DMS153 treated with DMSO at 0.1 percent for 48 hours (cell line): Measurements from ENCODE around the gene GSC2.

ENCODE experiments used
- DNase-seq: peaks from one replicate; lab custom pipeline; 2025; ENCODE audit not compliant: unreplicated experiment; lab: John Stamatoyannopoulos, UW

The GSC2 gene, protein sequence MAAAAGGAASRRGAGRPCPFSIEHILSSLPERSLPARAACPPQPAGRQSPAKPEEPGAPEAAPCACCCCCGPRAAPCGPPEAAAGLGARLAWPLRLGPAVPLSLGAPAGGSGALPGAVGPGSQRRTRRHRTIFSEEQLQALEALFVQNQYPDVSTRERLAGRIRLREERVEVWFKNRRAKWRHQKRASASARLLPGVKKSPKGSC

DNA sequence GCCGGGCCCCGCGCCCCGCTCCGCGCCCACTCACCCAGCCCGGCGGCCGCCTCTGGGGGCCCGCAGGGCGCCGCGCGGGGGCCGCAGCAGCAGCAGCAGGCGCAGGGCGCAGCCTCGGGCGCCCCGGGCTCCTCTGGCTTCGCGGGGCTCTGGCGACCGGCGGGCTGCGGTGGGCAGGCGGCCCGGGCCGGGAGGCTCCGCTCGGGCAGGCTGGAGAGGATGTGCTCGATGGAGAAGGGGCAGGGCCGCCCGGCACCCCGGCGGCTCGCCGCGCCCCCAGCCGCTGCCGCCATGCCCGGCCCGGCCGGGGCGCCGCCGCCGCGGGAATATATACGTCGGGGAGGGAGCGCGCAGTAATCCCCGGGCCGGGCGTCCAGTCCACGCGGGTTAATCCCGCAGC is at the start of gene GSC2:
Gene GSC2 (minus strand): TSS at position 302 of the 400 bp plus-strand sequence. CDS start 9 bp downstream, at position 293.
- DNase-seq, result no peak

DNA sequence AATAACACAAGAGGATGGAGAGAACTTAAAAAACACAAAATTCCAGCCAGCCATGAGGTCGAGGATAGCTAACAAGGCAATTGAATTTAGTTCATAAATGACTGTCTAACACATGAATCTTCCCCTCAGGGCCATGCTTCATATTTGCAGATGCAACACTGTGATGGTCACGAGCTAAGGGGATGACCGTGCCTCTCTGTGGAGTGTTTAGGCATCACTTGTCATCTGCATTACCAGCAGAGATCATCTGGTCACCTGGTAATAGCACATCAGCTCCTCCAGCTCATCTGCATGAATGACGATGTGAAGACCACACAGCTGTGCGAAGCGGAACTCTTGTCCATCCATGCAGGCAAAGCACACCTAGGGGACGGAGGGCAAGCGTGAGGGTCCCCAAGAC is 49.4 kb upstream of the GSC2 start:
- DNase-seq, result no peak

DNA sequence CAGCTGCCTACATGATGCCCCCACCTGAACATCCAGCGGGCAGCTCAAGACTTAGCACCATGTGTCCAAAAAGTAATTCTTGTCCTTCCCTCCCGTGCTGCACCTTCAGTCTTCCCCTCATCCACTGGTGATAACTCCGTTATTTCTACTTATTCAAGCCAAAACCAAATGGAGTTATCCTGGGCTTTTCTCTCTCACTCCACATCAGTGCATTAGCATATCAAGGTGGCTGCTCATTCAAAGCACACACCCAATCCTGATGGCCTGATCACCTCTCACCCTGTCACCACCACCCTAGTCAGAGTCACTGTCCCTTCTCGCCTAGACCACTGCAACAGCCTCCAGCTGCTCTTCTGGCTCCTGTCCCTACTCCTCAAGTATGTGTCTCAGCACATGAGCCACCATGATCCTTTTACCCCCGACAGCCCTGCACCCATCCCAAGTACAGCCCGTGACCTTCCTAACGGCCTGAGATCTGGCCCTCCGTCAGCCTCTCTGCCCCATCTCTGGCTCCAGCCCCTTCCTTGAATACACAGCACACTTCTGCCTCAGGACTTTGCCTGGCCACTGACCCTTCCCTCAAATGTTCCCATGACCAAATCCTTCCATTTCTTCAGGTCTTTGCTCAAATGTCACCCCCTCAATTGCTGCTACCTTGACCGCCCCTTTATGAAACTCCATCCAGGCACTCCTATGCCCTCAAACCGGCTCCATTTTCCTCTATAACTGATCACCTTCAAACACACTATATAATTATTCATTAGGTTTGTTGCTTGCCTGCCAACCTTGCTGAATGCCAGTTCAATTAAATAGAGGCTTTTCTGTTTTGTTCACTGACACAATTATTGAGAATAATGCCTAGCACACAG is 48.1 kb upstream of the GSC2 start:
- DNase-seq, result no peak

DNA sequence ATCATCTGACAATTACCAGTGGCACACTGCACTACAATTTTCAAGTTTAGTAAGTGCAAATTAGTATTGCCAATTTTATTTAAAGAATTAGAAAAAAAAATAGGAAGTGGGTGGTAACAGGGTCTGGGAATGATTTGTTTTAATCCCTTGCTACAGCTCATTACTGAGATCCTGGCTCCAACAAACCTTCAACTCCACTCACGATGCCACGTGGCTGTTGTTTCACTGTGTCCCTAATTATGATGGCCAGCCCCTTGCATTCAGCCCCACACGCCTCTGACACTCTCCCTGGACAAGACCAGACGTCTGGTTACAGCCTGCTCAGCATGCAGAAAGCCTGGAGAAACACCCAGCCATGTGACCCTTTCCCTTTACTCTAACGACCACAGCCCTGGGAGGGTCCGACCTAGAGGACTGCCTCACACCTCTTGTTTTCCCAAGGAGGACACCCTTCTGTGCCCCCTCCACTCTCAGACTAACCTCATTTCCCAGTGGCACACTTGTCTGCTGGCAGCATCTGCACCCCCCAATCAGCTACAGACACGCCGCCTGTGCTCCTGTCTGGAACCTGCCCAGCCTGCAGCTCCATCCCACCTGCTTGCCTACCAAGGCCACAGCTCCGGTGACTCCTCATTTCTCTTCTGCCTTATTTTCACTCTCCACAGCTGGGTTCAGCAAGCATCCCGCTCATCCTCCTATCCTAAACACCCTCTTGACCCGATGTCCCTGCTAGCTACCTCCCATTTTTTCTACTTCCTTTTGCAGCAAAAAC is 46.9 kb upstream of the GSC2 start:
- no peak for DNase-seq

DNA sequence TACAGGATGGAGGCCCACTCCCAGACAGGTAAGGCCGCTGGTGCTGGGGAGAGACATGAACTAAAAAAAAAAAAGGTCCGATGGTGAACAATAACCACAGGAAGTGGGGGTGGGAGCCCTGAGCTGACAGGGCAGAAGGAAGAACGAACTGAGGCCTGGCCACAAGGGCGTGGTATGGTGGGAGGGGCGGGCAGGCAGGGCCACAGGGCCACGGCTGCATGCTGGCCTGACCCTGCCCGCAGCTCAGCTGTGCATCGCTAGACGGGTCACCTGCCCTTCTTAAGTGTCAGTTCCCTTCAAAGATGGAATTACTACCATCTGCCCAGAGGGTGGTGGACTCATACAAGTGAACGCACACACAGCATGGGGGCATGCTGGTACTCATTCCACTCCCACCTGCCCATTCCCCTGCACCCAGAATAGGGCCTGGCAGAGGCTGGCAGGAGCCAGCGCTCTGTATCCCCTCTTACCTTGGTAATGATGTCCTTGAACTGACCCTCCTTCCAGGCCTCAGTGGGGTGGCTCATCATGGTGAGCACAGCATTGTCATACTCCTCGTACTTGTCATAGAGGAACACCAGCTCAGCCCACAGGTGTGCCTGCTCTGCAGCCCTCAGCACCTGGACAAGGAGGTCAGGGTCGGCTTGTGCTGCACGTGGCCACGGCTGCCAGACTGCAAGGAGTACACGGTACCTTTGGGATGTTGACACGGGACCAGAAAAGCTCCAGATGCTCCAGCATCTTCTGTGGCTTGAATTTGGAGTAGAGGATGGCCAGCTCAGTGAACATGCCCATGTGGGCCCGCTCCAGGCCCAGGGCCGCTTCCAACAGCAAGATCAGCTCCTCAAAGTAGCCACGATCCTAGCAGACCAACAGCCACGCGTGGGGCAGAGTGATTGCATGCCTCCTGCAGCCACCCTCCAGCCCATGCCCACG is 46.0 kb upstream of the GSC2 start:
- no peak for DNase-seq

DNA sequence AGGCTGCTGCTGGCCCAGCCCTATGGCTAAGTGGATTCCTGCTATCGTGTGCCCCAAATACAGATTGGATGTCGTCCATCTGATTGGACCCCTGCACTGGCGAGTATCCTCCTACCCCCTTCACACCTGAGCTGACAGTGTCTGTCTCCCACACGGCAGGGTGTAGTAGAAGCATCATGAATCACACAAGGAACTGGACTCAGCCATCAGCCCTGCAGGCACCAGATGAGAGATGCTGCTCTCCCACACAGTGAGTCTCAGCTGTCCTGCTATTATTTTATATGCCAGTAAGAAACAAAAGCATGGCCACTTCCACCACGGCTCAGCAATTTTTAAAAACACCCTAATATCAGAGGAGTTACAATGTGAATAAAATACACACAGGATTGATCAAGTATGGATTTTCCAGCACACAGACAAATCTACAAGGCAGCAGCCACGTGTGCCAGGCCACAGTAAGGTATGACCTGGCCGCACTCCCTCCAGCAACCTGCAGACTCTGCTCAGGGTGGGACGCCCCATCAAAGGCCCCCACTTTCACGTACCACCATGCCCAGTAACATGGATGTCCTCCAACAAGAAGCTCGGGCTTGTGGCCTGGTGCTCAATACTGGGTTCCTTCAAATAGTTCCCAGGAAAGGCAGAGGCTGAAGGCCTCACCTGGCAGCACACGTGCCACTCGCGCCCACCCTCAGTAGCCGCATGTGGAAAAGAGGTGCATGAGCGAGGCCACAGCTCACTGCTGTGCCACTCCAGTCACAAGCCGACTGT is 44.9 kb upstream of the GSC2 start:
- DNase-seq, result no peak

DNA sequence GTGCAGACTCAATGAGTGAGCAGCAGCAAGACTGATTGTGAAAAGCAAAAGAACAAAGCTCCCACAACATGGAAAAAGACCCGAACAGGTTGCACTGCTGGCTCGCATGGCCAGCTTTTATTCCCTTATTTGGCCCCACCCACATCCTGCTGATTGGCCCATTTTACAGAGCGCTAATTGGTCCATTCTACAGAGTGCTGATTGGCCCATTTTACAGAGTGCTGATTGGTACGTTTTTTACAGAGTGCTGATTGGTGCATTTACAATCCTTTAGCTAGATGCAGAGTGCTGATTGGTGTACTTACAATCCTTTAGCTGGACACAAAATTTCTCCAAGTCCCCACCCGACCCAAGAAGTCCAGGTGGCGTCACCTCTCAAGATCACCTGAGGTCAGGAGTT is 43.8 kb upstream of the GSC2 start:
- no peak for DNase-seq

DNA sequence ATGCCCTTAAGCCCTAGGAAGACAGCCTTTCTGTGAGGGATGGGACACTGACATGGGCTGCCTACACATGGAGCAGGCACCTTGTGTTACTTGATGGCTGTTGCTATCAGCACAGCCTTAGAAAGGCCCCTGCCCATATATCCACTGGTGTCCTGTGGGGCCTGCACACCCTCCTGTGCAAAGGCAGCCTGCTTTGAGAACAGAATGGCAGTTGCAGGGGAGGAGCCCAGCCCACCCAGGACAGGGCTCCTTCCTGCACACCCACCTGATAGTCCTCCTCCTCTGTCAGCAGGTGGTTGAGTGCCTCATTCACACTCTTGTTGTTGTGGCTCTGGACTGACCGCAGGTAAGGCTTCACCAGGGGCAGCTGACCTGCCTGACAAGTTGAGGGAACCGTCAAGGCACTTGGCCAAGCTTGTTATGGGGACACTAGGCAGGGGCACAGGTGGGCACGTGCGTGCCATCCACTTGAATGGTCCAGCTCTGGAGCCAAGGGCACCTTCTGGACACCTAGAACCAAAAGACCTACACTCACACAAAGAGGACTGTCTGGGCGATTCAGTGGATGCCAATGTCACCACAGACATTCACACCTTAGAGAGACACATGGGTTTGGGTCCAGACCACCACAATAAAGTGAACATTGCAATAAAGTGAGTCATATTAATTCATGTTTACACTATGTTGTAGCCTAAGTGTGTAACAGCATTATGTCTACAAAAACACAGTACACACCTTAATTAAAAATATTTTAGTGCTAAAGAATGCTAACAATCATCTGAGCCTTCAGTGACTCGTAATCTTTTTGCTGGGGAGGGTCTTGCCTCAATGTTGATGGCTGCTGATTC is 37.8 kb upstream of the GSC2 start:
- DNase-seq, result no peak

DNA sequence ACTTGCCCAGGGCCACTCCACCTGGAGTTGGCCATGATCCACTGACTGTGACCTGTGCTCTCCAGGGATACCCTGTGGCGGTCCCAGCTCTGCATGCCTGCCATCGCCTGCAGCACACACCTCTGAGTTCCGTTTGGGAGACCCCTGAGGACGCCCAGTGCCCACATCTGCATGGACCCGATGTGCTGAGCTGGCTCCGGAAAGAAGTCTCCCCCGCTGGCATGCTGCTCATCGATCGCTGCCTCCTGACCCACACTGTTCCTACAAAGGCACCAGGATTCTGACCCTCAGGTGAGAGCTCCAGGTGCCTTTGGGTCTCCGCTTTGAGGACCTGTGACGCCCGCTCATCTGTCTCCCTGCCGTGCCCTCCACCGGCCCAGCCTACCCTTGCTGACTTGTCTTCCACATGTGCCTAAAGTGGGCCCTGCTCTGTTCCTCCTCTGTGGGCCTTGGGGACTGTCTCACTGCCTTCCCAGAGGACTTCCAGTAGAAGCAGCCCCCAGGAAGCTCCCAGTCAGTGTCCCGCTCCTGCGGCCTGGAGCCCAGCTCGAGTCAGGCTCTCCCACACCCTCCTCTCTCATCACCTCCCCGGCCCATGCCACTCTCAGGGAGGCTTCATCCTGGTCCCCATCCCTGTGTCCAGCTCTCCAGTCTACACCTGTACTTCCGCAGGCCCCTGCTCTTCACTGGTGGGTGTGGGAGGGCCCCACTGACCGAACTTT is 34.3 kb upstream of the GSC2 start:
- no peak for DNase-seq

DNA sequence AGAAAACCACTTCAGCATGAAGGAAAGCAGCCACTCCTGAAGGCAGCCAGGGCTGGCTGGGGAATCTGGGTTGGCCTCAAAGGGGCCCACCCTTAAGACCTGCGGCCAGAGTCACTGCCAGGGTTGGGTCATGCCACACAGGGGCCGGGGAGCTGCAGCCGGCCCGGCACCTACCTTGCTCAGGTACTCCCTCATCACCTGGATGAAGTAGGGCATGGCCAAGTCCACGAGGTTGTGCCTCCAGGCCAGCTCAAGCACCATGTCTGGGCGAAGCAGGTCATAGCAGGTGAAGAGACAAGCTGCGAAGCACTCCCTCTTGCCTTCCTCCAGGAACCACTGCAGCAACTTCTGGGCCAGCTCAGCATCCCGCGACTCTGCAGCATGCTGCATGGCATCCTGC is 33.1 kb upstream of the GSC2 start:
- DNase-seq, result no peak

DNA sequence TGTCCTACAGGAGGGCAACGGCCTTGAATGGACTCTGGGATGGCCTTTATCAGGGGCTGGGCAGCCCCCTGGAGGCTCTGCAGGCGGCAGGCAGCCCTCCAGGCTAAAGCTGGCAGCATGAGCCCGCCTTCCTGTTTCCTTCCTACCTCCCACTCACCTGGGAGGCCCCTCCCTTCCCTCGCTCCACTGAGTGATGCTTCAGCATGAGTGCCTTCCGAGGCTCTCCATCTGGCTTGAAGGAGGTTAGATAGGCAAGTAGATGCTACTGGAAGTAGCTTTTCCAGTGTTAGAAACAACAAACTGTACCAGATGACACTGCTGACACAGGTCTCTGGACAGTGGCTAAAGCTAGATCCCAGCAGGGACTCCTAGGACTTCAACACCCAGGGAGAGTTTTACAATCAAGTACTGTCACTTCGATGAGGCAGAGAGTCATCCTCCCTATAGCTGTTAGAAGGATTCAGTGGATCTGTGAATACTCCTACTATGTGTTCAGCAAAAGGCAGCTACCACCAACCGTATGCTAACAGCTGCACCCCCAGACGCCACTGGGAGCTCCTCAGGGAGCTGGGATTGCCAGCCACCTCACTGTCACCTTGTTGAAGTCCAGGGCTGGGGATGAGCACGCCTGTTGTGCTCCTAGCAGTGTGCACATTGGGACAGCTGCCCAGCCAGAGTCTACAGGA is 32.5 kb upstream of the GSC2 start:
- no peak for DNase-seq

DNA sequence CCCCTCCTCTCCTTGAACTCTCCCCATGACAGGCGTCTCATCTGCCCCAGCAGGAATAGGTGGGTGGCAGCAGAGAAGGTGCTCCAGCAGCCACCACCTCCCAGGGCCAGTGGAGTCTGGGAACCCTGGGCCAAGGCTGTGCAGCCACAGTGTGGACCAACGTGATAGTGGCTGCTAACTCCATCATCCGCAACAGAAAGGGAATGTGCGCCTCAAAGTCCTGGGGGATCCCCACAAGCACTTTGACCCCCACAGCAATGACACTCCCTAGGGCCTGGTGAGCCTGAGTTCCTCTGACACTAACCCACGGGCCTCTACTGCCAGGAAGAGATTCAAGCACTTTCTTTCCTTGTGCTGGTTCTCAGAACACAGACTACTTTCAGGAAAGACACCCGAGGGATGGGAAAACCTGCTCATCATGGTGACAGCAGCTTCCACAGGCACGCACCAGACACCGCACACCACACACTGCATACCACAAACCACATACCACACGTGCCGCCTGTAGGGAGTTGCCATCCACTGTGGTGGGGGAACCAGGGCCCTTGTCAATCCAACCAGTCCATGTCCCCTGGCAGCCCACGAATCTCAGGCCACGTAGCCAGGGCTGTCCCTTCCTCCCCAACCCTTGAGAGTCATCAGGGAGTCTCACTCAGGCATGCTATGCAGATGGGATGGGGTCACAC is 31.8 kb upstream of the GSC2 start:
- DNase-seq, result no peak

DNA sequence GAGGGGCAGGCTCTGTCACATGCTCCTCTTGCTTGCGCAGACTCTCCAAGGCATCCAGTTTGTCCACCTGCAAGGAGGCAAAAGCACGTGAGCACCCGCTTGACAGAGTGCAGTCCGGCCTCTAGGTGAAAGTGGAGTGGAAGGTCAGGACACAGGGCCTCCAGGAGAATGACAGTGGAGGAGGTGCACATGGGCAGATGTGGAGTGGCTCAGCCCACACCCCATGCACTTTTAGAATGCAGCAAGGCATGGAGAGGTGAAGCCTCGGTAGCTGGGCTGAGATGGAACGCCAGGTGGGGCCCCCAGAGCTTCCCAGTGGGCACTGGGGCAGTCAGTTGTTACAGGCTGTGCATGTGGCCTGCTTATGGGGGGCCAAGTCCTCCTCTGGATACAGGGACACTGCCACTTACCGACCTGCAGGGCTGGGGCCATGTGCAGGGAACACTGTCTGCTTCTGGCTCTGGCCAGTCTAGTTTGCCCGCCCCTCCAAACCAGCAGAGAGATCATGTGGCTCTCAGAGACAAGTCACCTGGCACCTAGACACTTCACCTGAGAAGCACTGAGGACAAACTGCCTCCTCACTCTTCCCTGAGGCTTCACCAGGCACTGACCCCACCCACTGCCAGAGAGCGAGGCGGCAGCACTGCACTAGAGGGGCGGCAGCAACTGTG is 30.8 kb upstream of the GSC2 start:
- no peak for DNase-seq

DNA sequence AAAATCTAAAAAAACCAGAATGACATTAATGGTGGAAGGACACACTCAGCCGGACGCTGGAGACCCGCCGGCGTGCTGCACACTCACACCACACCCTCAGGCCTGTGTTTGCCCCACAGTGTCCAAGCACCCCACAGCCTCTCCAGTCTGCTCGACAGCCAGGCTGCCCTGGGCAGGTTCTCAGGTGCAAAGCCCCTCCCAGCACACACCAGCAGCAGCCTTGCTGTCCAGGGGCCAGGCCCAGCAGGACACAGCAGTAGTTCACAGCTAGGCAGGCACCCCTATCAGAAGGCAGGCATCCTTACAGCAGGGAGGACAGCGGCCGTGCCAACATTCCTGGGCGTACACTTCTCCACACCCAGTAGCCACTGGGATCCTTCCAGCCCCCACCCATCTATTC is 30.1 kb upstream of the GSC2 start:
- no peak for DNase-seq

DNA sequence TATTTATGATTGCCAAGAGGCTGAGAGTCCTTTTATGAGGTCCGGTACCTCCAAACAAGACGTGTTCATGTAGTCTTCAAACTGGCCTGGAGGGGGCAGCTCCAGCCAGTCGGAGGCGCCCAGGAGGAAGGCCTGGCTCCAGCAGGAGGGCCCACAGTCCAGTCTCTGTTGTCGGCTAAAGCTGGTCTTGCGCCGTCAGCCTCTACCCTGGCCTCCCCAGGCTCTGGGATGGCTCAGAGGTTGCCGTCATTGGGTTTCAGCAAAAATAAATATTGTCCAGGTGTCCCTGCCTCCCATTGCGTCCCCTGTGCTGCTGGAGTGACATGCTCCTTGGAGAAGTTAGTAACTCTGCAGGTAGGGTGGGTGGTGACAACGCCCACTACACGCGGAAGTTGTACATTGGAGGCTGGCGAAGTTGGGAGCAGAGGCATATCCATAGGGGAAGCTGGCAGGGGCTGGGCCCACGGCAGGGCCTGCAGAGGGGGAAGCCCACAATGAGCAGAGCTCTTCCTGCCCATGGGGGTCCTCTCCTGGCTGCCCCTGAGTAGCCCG is 29.5 kb upstream of the GSC2 start:
- peak; percentile 72 for DNase-seq

DNA sequence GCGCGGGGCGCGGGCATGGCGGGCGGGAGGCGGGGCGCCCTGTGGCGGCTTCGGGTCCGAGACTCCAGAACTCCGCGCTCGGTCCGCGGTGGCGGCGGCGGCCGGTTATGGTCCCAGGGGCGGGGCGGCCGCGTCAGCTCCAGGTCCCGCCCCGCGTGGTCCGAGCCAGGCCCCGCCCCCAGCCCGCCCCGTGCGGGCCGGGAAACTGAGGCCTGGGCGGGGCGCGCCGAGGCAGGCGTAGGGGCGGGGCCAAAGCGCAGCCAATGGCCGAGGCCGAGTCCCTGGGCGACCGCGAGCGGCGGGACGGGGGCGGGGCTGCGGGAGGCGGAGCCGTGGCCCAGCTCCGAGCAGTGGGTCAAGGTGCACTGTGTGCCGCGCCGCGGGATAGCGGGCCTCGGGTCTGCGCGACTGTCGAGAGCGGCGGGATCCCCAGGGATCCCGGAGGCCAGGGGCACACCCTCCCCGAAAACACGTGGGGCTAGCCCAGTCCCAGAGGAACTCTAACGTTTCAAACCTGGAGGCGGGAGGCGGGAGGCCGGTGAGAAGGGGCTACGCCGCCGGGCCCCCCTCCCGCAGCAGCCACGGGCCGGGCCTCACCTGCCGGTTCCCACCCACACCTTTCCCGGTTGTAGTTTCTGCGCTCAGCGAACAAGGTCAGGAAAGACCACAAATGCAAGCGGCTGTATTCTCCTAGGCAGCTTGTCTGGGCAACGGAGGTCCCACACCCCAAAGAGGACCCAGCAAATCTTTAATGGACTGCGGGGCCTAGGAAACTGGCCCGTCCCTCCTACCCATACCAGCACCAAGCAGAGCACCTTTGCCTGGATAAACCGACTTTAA is 28.8 kb upstream of the GSC2 start, which contains the start of gene SLC25A1:
Gene SLC25A1 (minus strand): TSS at position 80 of the 840 bp plus-strand sequence. CDS start 63 bp downstream, at position 17.
- DNase-seq, result peak; percentile 88
